Kidney capillary endothelial cell (primary cell): ENCODE results near the gene MMP15.
A peak's percentile ranks its signal among the peaks of the same experiment; 100 is the strongest.
"Not testable (repeated sequence)": the region's sequence is repeated elsewhere in the genome, so short reads cannot be mapped to it uniquely, and the experiment has no call there.

Source experiments
- DNase-seq: peaks from one replicate; pipeline ENCODE4 v3.0.0-alpha.2; 2018; ENCODE audit warnings: low spot score

The MMP15 gene

GRCh38 chr16:57996406-57997175 is 29.0 kb upstream of the MMP15 start:
- no peak for DNase-seq

- no peak for DNase-seq
Observed at GRCh38 chr16:57997176-57997527, 28.4 kb upstream of the MMP15 start.

- DNase-seq, result no peak
Observed at GRCh38 chr16:57997528-57998265, 27.9 kb upstream of the MMP15 start.

GRCh38 chr16:57998486-57998885 is 27.1 kb upstream of the MMP15 start:
- DNase-seq, result no peak

- DNase-seq, result no peak
Observed at GRCh38 chr16:57998992-57999365, 26.6 kb upstream of the MMP15 start.

- no peak for DNase-seq
Observed at GRCh38 chr16:57999366-57999970, 26.1 kb upstream of the MMP15 start.

GRCh38 chr16:57999971-58000705 is 25.4 kb upstream of the MMP15 start, which contains the start of gene ZNF319:
ZNF319 (minus strand) TSS chr16:58000672; CDS start chr16:57998265, 2,407 bp downstream.
- no peak for DNase-seq

- DNase-seq, result peak; percentile 77
Observed at GRCh38 chr16:58000706-58001676, 24.6 kb upstream of the MMP15 start, which contains the start of gene USB1. USB1 (plus strand) TSS chr16:58001407; CDS start chr16:58001484, 77 bp downstream.

GRCh38 chr16:58001781-58002415 is 23.7 kb upstream of the MMP15 start:
- no peak for DNase-seq

- no peak for DNase-seq
Observed at GRCh38 chr16:58002416-58002800, 23.1 kb upstream of the MMP15 start.

GRCh38 chr16:58002936-58003335 is 22.6 kb upstream of the MMP15 start:
- DNase-seq, result no peak

GRCh38 chr16:58004736-58005135 is 20.8 kb upstream of the MMP15 start:
- not testable (repeated sequence) for DNase-seq

- no peak for DNase-seq
Observed at GRCh38 chr16:58009856-58010416, 15.6 kb upstream of the MMP15 start.

GRCh38 chr16:58010886-58011285 is 14.7 kb upstream of the MMP15 start:
- no peak for DNase-seq

- no peak for DNase-seq
Observed at GRCh38 chr16:58011652-58012051, 13.9 kb upstream of the MMP15 start.

GRCh38 chr16:58012481-58012880 is 13.1 kb upstream of the MMP15 start:
- peak; percentile 50 for DNase-seq

- DNase-seq, result no peak
Observed at GRCh38 chr16:58013201-58013956, 12.2 kb upstream of the MMP15 start.

GRCh38 chr16:58016840-58017446 is 8.6 kb upstream of the MMP15 start:
- no peak for DNase-seq

GRCh38 chr16:58018803-58019202 is 6.8 kb upstream of the MMP15 start:
- DNase-seq, result no peak
